GM23338 (cell line): ENCODE measurements around the gene DAZL. TPM values are rescaled to one million over a fixed set of nuclear protein-coding genes. Genes with fewer than 3 reads are reported as not detected.

Experiments
- ATAC-seq: fragments of 200-7000 bp; cut with Tn5 transposase; 3 replicates; pipeline ENCODE4 v1.9.1; 2020
- DNase-seq: peaks from one replicate; pipeline ENCODE4 v3.0.0-alpha.2; 2015; ENCODE audit warnings: low spot score
- H2AFZ ChIP-seq: fragments of 200-600 bp; sonication (generic); 2 replicates; pipeline ENCODE4 v1.8.0; 2016; ENCODE audit warnings: antibody characterized with exemption, mild to moderate bottlenecking, moderate library complexity
- H3F3A ChIP-seq: fragments of 200-600 bp; sonication (generic); replicated peaks from 2 replicates; pipeline ENCODE4 v1.8.0; 2017; ENCODE audit warnings: antibody characterized with exemption, mixed run types, low read depth
- H3K27ac ChIP-seq: fragments of 200-600 bp; sonication (generic); 2 replicates; pipeline ENCODE4 v1.6.1; 2016; ENCODE audit warnings: low read depth
- H3K27me3 ChIP-seq: fragments of 200-600 bp; sonication (generic); 2 replicates; pipeline ENCODE4 v1.8.0; 2016; ENCODE audit warnings: mild to moderate bottlenecking, mixed run types, moderate library complexity; ENCODE audit not compliant: insufficient read depth
- H3K36me3 ChIP-seq: fragments of 200-600 bp; sonication (generic); 2 replicates; pipeline ENCODE4 v1.8.0; 2016; ENCODE audit warnings: mild to moderate bottlenecking; ENCODE audit not compliant: insufficient read depth
- H3K4me1 ChIP-seq: fragments of 200-600 bp; sonication (generic); 2 replicates; pipeline ENCODE4 v1.8.0; 2016; ENCODE audit warnings: mild to moderate bottlenecking, moderate library complexity; ENCODE audit not compliant: insufficient read depth
- H3K4me2 ChIP-seq: fragments of 200-600 bp; sonication (generic); 2 replicates; pipeline ENCODE4 v1.7.1; 2017; ENCODE audit warnings: mixed run types
- H3K4me3 ChIP-seq: fragments of 200-600 bp; sonication (generic); 2 replicates; pipeline ENCODE4 v1.6.1; 2016; ENCODE audit warnings: mixed run types
- H3K79me2 ChIP-seq: fragments of 200-600 bp; sonication (generic); replicated peaks from 2 replicates; pipeline ENCODE4 v1.8.0; 2017; ENCODE audit warnings: mild to moderate bottlenecking; ENCODE audit not compliant: insufficient read depth
- H3K9me2 ChIP-seq: fragments of 200-600 bp; sonication (generic); 2 replicates; pipeline ENCODE4 v1.8.0; 2017; ENCODE audit not compliant: insufficient read depth
- H4K20me1 ChIP-seq: fragments of 200-600 bp; sonication (generic); replicated peaks from 2 replicates; pipeline ENCODE4 v1.8.0; 2017; ENCODE audit warnings: mild to moderate bottlenecking; ENCODE audit not compliant: insufficient read depth
- H3K27ac Mint-ChIP-seq: 2 replicates; pipeline ENCODE4 v1.8.0; 2020; ENCODE audit warnings: inconsistent platforms, mild to moderate bottlenecking, moderate library complexity, mixed read lengths
- H3K27me3 Mint-ChIP-seq: 3 replicates; pipeline ENCODE4 v1.8.0; 2022; ENCODE audit warnings: low read depth, mild to moderate bottlenecking, moderate library complexity, mixed read lengths, inconsistent platforms; ENCODE audit not compliant: insufficient read depth, poor library complexity
- H3K36me3 Mint-ChIP-seq: 3 replicates; pipeline ENCODE4 v1.8.0; 2021; ENCODE audit warnings: low read depth, mild to moderate bottlenecking, inconsistent platforms, moderate library complexity, mixed read lengths
- H3K4me1 Mint-ChIP-seq: 3 replicates; pipeline ENCODE4 v1.8.0; 2020; ENCODE audit warnings: mild to moderate bottlenecking, inconsistent platforms, mixed read lengths
- H3K4me3 Mint-ChIP-seq: 3 replicates; pipeline ENCODE4 v1.8.0; 2021; ENCODE audit warnings: moderate library complexity, mild to moderate bottlenecking, inconsistent platforms, mixed read lengths
- H3K9me3 Mint-ChIP-seq: 3 replicates; pipeline ENCODE4 v1.8.0; 2020; ENCODE audit warnings: moderate library complexity, mild to moderate bottlenecking, inconsistent platforms, mixed read lengths
- ETS1 ChIP-seq: IDR thresholded peaks from 2 replicates; pipeline ENCODE4 v1.6.1; 2016; ENCODE audit warnings: antibody characterized with exemption
- EZH2 ChIP-seq: fragments of 200-600 bp; sonication (generic); IDR thresholded peaks from one replicate; pipeline ENCODE4 v1.8.0; 2017; ENCODE audit warnings: antibody characterized with exemption, mild to moderate bottlenecking, low read depth; ENCODE audit not compliant: unreplicated experiment
- JUNB ChIP-seq: IDR thresholded peaks from one replicate; pipeline ENCODE4 v1.6.1; 2016; ENCODE audit warnings: antibody characterized with exemption; ENCODE audit not compliant: unreplicated experiment
- POLR2AphosphoS5 ChIP-seq: IDR thresholded peaks from 2 replicates; pipeline ENCODE4 v1.6.1; 2016; ENCODE audit warnings: antibody characterized with exemption, low read depth
- REST ChIP-seq: IDR thresholded peaks from one replicate; pipeline ENCODE4 v1.6.1; 2018; ENCODE audit warnings: antibody characterized with exemption; ENCODE audit not compliant: unreplicated experiment
- STAT1 ChIP-seq: IDR thresholded peaks from one replicate; pipeline ENCODE4 v1.6.1; 2016; ENCODE audit warnings: antibody characterized with exemption; ENCODE audit not compliant: unreplicated experiment
- polyA plus RNA-seq: library from polyadenylated mRNA; unstranded; fragments of >200 nt; fragmentation: Nextera tagmentation; extraction: Ambion mirVana; gene quantifications from 2 replicates; pipeline ENCODE4 v1.2.1, GENCODE V29; 2016
- total RNA-seq: library from RNA; depleted of rRNA; stranded (reverse); fragments of >200 nt; shearing (Covaris generic); gene quantifications from 2 replicates; pipeline ENCODE4 v1.2.3, GENCODE V29; 2014
- TF ChIP-seq, protein P1 (sequence below): fragments of 250-450 bp; sonication (Bioruptor Pico); IDR thresholded peaks from 2 replicates; pipeline ENCODE4 v1.5.0; 2020; ENCODE audit warnings: mild to moderate bottlenecking, moderate library complexity
- TF ChIP-seq, protein P2 (sequence below), 2 experiments: fragments of 200-600 bp in 1 of 2; sonication (generic) in 1 of 2; conservative IDR thresholded peaks; 2 replicates each; pipeline versions ENCODE4 v1.5.1 to v1.6.1; 2016 to 2017; ENCODE audit warnings: antibody characterized with exemption in 2 of 2, low read depth in 2 of 2, mild to moderate bottlenecking in 2 of 2, moderate library complexity in 1 of 2

DAZL gene
- total and polyA plus RNA-seq, 2 experiments from 2014 or later, result 3.2 to 5.3 TPM

DNA sequence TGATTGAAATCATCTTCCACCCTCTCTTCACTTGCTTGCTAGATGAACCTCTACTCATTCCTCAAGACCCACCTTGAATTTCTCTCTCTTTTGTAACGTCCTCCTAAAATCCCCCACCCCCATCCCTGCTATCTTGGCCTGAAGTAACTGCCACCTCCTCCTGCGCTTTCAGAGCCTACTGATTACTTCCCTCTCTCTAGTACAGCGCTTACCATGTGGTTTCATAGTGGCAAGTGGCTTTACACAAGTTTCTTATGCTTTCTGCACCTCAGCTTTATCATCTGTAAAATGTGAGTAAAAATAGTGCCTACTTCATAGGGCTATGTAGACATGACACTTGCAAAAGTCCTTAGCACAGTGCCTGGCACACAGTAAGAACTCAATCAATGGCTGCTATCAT, 28.7 kb upstream of the DAZL start (continued):
- TF ChIP-seq, protein P1, sequence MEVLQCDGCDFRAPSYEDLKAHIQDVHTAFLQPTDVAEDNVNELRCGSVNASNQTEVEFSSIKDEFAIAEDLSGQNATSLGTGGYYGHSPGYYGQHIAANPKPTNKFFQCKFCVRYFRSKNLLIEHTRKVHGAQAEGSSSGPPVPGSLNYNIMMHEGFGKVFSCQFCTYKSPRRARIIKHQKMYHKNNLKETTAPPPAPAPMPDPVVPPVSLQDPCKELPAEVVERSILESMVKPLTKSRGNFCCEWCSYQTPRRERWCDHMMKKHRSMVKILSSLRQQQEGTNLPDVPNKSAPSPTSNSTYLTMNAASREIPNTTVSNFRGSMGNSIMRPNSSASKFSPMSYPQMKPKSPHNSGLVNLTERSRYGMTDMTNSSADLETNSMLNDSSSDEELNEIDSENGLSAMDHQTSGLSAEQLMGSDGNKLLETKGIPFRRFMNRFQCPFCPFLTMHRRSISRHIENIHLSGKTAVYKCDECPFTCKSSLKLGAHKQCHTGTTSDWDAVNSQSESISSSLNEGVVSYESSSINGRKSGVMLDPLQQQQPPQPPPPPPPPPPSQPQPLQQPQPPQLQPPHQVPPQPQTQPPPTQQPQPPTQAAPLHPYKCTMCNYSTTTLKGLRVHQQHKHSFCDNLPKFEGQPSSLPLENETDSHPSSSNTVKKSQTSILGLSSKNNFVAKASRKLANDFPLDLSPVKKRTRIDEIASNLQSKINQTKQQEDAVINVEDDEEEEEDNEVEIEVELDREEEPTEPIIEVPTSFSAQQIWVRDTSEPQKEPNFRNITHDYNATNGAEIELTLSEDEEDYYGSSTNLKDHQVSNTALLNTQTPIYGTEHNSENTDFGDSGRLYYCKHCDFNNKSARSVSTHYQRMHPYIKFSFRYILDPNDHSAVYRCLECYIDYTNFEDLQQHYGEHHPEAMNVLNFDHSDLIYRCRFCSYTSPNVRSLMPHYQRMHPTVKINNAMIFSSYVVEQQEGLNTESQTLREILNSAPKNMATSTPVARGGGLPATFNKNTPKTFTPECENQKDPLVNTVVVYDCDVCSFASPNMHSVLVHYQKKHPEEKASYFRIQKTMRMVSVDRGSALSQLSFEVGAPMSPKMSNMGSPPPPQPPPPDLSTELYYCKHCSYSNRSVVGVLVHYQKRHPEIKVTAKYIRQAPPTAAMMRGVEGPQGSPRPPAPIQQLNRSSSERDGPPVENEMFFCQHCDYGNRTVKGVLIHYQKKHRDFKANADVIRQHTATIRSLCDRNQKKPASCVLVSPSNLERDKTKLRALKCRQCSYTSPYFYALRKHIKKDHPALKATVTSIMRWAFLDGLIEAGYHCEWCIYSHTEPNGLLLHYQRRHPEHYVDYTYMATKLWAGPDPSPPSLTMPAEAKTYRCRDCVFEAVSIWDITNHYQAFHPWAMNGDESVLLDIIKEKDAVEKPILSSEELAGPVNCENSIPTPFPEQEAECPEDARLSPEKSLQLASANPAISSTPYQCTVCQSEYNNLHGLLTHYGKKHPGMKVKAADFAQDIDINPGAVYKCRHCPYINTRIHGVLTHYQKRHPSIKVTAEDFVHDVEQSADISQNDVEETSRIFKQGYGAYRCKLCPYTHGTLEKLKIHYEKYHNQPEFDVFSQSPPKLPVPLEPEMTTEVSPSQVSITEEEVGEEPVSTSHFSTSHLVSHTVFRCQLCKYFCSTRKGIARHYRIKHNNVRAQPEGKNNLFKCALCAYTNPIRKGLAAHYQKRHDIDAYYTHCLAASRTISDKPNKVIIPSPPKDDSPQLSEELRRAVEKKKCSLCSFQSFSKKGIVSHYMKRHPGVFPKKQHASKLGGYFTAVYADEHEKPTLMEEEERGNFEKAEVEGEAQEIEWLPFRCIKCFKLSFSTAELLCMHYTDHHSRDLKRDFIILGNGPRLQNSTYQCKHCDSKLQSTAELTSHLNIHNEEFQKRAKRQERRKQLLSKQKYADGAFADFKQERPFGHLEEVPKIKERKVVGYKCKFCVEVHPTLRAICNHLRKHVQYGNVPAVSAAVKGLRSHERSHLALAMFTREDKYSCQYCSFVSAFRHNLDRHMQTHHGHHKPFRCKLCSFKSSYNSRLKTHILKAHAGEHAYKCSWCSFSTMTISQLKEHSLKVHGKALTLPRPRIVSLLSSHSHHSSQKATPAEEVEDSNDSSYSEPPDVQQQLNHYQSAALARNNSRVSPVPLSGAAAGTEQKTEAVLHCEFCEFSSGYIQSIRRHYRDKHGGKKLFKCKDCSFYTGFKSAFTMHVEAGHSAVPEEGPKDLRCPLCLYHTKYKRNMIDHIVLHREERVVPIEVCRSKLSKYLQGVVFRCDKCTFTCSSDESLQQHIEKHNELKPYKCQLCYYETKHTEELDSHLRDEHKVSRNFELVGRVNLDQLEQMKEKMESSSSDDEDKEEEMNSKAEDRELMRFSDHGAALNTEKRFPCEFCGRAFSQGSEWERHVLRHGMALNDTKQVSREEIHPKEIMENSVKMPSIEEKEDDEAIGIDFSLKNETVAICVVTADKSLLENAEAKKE, result no peak
- no peak for TF ChIP-seq ETS1
- TF ChIP-seq JUNB, result no peak
- TF ChIP-seq POLR2AphosphoS5, result no peak
- TF ChIP-seq, protein P2, sequence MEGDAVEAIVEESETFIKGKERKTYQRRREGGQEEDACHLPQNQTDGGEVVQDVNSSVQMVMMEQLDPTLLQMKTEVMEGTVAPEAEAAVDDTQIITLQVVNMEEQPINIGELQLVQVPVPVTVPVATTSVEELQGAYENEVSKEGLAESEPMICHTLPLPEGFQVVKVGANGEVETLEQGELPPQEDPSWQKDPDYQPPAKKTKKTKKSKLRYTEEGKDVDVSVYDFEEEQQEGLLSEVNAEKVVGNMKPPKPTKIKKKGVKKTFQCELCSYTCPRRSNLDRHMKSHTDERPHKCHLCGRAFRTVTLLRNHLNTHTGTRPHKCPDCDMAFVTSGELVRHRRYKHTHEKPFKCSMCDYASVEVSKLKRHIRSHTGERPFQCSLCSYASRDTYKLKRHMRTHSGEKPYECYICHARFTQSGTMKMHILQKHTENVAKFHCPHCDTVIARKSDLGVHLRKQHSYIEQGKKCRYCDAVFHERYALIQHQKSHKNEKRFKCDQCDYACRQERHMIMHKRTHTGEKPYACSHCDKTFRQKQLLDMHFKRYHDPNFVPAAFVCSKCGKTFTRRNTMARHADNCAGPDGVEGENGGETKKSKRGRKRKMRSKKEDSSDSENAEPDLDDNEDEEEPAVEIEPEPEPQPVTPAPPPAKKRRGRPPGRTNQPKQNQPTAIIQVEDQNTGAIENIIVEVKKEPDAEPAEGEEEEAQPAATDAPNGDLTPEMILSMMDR (conservative IDR thresholded peaks at IDR 0.05; ENCODE audit: low read depth in 2 of 2), result no peak
- no peak for TF ChIP-seq STAT1
- TF ChIP-seq EZH2, result no peak

DNA sequence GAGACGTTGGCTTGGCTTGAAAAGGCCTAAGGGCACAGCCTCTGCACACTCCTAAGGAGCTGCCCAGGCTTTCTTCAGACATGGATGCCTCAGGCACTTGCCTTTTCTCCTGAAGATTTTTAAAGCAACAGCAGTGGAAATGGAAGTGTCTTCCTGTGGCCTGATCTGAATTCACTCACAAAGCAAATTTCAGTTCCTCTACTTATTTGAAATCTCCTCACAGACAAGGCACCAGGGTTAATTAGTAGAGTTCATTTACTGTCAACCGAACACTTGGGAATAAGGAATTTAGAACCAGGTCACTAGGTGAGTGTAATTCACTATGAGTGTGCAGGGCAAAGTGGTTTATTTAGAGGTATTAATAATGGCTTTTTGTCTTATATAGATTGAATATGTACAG, 27.2 kb upstream of the DAZL start:
- TF ChIP-seq REST, result no peak
- H3K36me3 Mint-ChIP-seq, result peaks cover 3% of the 10 kb centered on the region; the same call in 2 of the 3 replicates
- H4K20me1 ChIP-seq, result no peaks in the 10 kb centered on the region
- H3K27ac ChIP-seq, result no peak overlapping the region
- no peaks in the 10 kb centered on the region for H3K27me3 ChIP-seq
- H3K4me3 ChIP-seq, result no peak overlapping the region
- H3K4me1 ChIP-seq, result no peaks in the 10 kb centered on the region
- no peak for ATAC-seq
- H3F3A ChIP-seq, result no peaks in the 10 kb centered on the region
- peaks cover 6% of the 10 kb centered on the region for H3K27me3 Mint-ChIP-seq
- no peaks in the 10 kb centered on the region for H3K79me2 ChIP-seq
- H3K27ac Mint-ChIP-seq, result no peak overlapping the region
- H2AFZ ChIP-seq, result no peak overlapping the region
- H3K9me3 Mint-ChIP-seq, result no peaks in the 10 kb centered on the region
- H3K9me2 ChIP-seq, result peaks cover 8% of the 10 kb centered on the region
- H3K4me1 Mint-ChIP-seq, result no peaks in the 10 kb centered on the region
- no peak overlapping the region for H3K4me2 ChIP-seq
- H3K36me3 ChIP-seq, result 0 out of 2 replicates have a peak, but pooled peaks cover 4% of the 10 kb centered on the region
- H3K4me3 Mint-ChIP-seq, result no peak overlapping the region
- DNase-seq, result no peak
